Measurements from ENCODE around the gene PDZD7. TPM values are rescaled to one million over a fixed set of nuclear protein-coding genes. Genes with fewer than 3 reads are reported as not detected.

PDZD7 gene
- total RNA-seq, 2 experiments from 2014 or later = 1.7 to 3.1 TPM

- H3K36me3 ChIP-seq (ENCODE audit: insufficient read depth, low read length) = no peaks in the 10 kb centered on the region
- H3K36me3 Mint-ChIP-seq (ENCODE audit: low read depth) = peaks cover 4% of the 10 kb centered on the region
- peaks cover 57% of the 10 kb centered on the region for H3K4me1 ChIP-seq (ENCODE audit: insufficient read depth, low read length)
- peak; percentile 43 for ATAC-seq (ENCODE audit: poor library complexity)
- H3K27ac ChIP-seq (ENCODE audit: low read depth in 1 of 2, low read length in 2 of 2) = no peak overlapping the region
- peaks cover 46% of the 10 kb centered on the region for H3K4me1 Mint-ChIP-seq (ENCODE audit: low read depth)
- peak overlapping the region; percentile 30 for H3K4me3 ChIP-seq (ENCODE audit: low read length)
- CTCF ChIA-PET = interaction anchor here (0.8 to 5.6 kb wide), 9 partner anchors 12 to 80 kb away, joined by 3 to 45 read pairs (median 5); no protein-coding TSS in a partner anchor
- peak; percentile 21 to 82 (median 44) for DNase-seq
- H3K9me3 Mint-ChIP-seq = no peaks in the 10 kb centered on the region
- intact Hi-C loops (cut with DNase I, micrococcal nuclease) = loop anchor here (5.0 to 10.0 kb wide), 3 partner anchors 48 to 292 kb away; partner anchors contain the start of genes BTRC (in 1 of the 2) and SLF2 (in 1 of the 2)
- peak overlapping the region; percentile 39 for H3K27ac Mint-ChIP-seq
- peak overlapping the region; percentile 75 for H3K4me3 Mint-ChIP-seq
- peak; percentile 44 for TF ChIP-seq CTCF (IDR thresholded peaks at IDR 0.05)
- H3K9me3 ChIP-seq (ENCODE audit: control insufficient read depth in 1 of 2, insufficient read depth in 1 of 2, low read length in 2 of 2) = peaks cover 0 to 18% of the 10 kb centered on the region in 2 experiments
- POLR2A ChIA-PET = interaction anchor here (0.7 to 2.4 kb wide), 6 partner anchors 12 to 80 kb away, joined by 3 to 21 read pairs (median 4); partner anchors contain the start of genes PDZD7 and SFXN3
- H3K27me3 Mint-ChIP-seq = peaks cover 38% of the 10 kb centered on the region
- peaks cover 48% of the 10 kb centered on the region in 2 experiments for H3K27me3 ChIP-seq (ENCODE audit: control insufficient read depth in 1 of 2, insufficient read depth in 2 of 2, low read length in 2 of 2)
Measured at GRCh38 chr10:101062232-101063049, 31.5 kb upstream of the PDZD7 start.

- Mint-ChIP-seq H3K4me1 (ENCODE audit: low read depth) (peaks cover 43% of the 10 kb centered on the region), H3K27me3 (peaks cover 34% of the 10 kb centered on the region), H3K9me3 (no peaks in the 10 kb centered on the region), H3K27ac (peak within 1 kb of the TSS; percentile 81), H3K4me3 (peak within 1 kb of the TSS; percentile 95), H3K36me3 (ENCODE audit: low read depth) (peaks cover 4% of the 10 kb centered on the region)
- peaks cover 50% of the 10 kb centered on the region for H3K4me1 ChIP-seq (ENCODE audit: insufficient read depth, low read length)
- H3K27ac ChIP-seq (ENCODE audit: low read depth in 1 of 2, low read length in 2 of 2) = peak within 1 kb of the TSS; percentile 88 to 91
- ATAC-seq (ENCODE audit: poor library complexity) = no peak
- peaks cover 0 to 14% of the 10 kb centered on the region in 2 experiments for H3K9me3 ChIP-seq (ENCODE audit: control insufficient read depth in 1 of 2, insufficient read depth in 1 of 2, low read length in 2 of 2)
- no peak for TF ChIP-seq CTCF (IDR thresholded peaks at IDR 0.05)
- intact Hi-C loops (cut with DNase I, micrococcal nuclease) = loop anchor here (2.0 to 10.0 kb wide), 4 partner anchors 19 to 293 kb away; partner anchors contain the start of genes BTRC (in 1 of the 2) and SLF2 (in 1 of the 2)
- no peak for DNase-seq
- ChIA-PET CTCF (interaction anchor here (1.4 to 5.6 kb wide), 3 partner anchors 11 to 80 kb away, joined by 4 to 45 read pairs (median 7); no protein-coding TSS in a partner anchor), POLR2A (interaction anchor here (0.7 to 2.4 kb wide), 4 partner anchors 19 to 80 kb away, joined by 3 to 21 read pairs (median 10); partner anchors contain the start of genes PDZD7 and SFXN3)
- H3K4me3 ChIP-seq (ENCODE audit: low read length) = peak within 1 kb of the TSS; percentile 85
- peaks cover 41% of the 10 kb centered on the region in 2 experiments for H3K27me3 ChIP-seq (ENCODE audit: control insufficient read depth in 1 of 2, insufficient read depth in 2 of 2, low read length in 2 of 2)
- H3K36me3 ChIP-seq (ENCODE audit: insufficient read depth, low read length) = no peaks in the 10 kb centered on the region
Measured at GRCh38 chr10:101061624-101062231, 30.8 kb upstream of the PDZD7 start, which contains the start of gene KAZALD1. Gene KAZALD1 (plus strand): TSS chr10:101061989. CDS start chr10:101062593, 604 bp downstream.

Measured in CD4-positive, alpha-beta T cell (primary cell).